GM23248 (cell line): Measurements from ENCODE around the gene ZNF438.

ENCODE experiments used
- EZH2 ChIP-seq: fragments of 200-600 bp; sonication (generic); IDR thresholded peaks from 2 replicates; pipeline ENCODE4 v1.6.1; 2018; ENCODE audit warnings: antibody characterized with exemption, mild to moderate bottlenecking; ENCODE audit not compliant: insufficient read depth, poor library complexity, severe bottlenecking
- EZH2phosphoT487 ChIP-seq: fragments of 200-600 bp; sonication (generic); IDR thresholded peaks from 2 replicates; pipeline ENCODE4 v1.6.1; 2018; ENCODE audit warnings: antibody characterized with exemption, moderate library complexity, mild to moderate bottlenecking, low read depth; ENCODE audit not compliant: insufficient read depth

DNA sequence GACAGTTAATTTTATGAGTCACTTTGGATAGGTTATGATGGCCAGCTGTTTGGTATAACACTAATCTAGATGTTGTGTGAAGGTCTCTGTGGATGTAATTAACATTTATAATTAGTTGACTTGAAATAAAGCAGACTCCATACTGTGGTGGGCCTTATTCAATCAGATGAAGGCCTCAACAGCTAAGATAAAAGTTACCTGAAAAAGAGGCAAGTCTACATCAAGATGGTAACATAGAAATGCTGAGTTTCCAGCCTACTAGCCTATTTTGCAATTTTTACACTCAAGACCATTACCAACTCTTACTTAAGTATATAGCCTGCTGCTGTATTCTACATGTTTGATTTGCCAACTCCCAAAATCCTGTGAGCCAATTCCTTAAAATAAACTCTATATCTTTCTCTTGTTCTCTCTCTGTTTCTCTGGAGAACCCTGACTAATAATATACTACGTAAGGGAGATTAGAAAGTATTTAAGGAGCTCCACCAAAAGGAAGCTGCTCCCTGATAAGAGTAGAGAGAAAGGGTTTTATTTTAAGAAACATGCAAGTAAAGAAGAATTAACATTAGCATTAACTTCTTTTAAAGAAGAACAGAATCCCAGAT, 42.7 kb downstream of the ZNF438 start:
- no peak for TF ChIP-seq EZH2phosphoT487
- TF ChIP-seq EZH2 = no peak
